Astrocyte (in vitro differentiated cells and primary cell): ENCODE measurements around the gene GFOD1. TPM values are rescaled to one million over a fixed set of nuclear protein-coding genes. Genes with fewer than 3 reads are reported as not detected.

ENCODE experiments used
- DNase-seq: peaks from one replicate; pipeline ENCODE4 v3.0.0-alpha.2; 2010; ENCODE audit warnings: low read depth
- FAIRE-seq: peaks from 2 replicates; lab custom pipeline; 2011; peaks lifted over from hg19 to GRCh38; lab: Jason Lieb, UNC
- H2AFZ ChIP-seq: 2 replicates; pipeline ENCODE4 v1.6.0; 2012; ENCODE audit warnings: low read depth, low read length, inconsistent platforms
- H3K27ac ChIP-seq: 2 replicates; pipeline ENCODE4 v1.5.1; 2011; ENCODE audit warnings: low read depth, low read length, inconsistent platforms
- H3K27me3 ChIP-seq: 2 replicates; pipeline ENCODE4 v1.6.0; 2011; ENCODE audit warnings: low read length, inconsistent platforms; ENCODE audit not compliant: insufficient read depth
- H3K36me3 ChIP-seq: 2 replicates; pipeline ENCODE4 v1.5.1; 2011; ENCODE audit warnings: low read length, inconsistent platforms; ENCODE audit not compliant: insufficient read depth
- H3K4me1 ChIP-seq: 2 replicates; pipeline ENCODE4 v1.5.1; 2011; ENCODE audit warnings: low read length, inconsistent platforms; ENCODE audit not compliant: insufficient read depth
- H3K4me2 ChIP-seq: 2 replicates; pipeline ENCODE4 v1.6.0; 2012; ENCODE audit warnings: low read length, inconsistent platforms
- H3K4me3 ChIP-seq: 2 replicates; pipeline ENCODE4 v1.5.1; 2011; ENCODE audit warnings: low read depth, mild to moderate bottlenecking, low read length, inconsistent platforms; ENCODE audit not compliant: insufficient read depth
- H3K79me2 ChIP-seq: 2 replicates; pipeline ENCODE4 v1.6.0; 2012; ENCODE audit warnings: mild to moderate bottlenecking, low read length, inconsistent platforms; ENCODE audit not compliant: insufficient read depth
- H3K9ac ChIP-seq: 2 replicates; pipeline ENCODE4 v1.6.0; 2012; ENCODE audit warnings: mild to moderate bottlenecking, low read length, inconsistent platforms
- H3K9me3 ChIP-seq: 2 replicates; pipeline ENCODE4 v1.5.1; 2012; ENCODE audit warnings: low read depth, mild to moderate bottlenecking, low read length, inconsistent platforms; ENCODE audit not compliant: insufficient read depth
- H4K20me1 ChIP-seq: 2 replicates; pipeline ENCODE4 v1.6.0; 2012; ENCODE audit warnings: low read length, inconsistent platforms; ENCODE audit not compliant: insufficient read depth
- H3K27ac Mint-ChIP-seq: one replicate; pipeline ENCODE4 v1.8.0; 2021; ENCODE audit warnings: mild to moderate bottlenecking, mixed read lengths; ENCODE audit not compliant: unreplicated experiment
- H3K27me3 Mint-ChIP-seq: one replicate; pipeline ENCODE4 v1.8.0; 2021; ENCODE audit warnings: low read depth, mixed read lengths; ENCODE audit not compliant: unreplicated experiment
- H3K36me3 Mint-ChIP-seq: one replicate; pipeline ENCODE4 v1.8.0; 2021; ENCODE audit warnings: low read depth, mixed read lengths; ENCODE audit not compliant: unreplicated experiment
- H3K4me1 Mint-ChIP-seq: one replicate; pipeline ENCODE4 v1.8.0; 2021; ENCODE audit warnings: low read depth, mixed read lengths; ENCODE audit not compliant: unreplicated experiment
- H3K4me3 Mint-ChIP-seq: one replicate; pipeline ENCODE4 v1.8.0; 2021; ENCODE audit warnings: mild to moderate bottlenecking, moderate library complexity, mixed read lengths; ENCODE audit not compliant: unreplicated experiment
- H3K9me3 Mint-ChIP-seq: one replicate; pipeline ENCODE4 v1.8.0; 2021; ENCODE audit warnings: mild to moderate bottlenecking, mixed read lengths; ENCODE audit not compliant: unreplicated experiment
- CTCF ChIP-seq: IDR thresholded peaks from 2 replicates; pipeline ENCODE4 v1.5.1; 2011; ENCODE audit warnings: low read depth, mild to moderate bottlenecking, inconsistent platforms, low read length, moderate library complexity; ENCODE audit not compliant: insufficient read depth
- EZH2 ChIP-seq: IDR thresholded peaks from 2 replicates; pipeline ENCODE4 v1.6.1; 2012; ENCODE audit warnings: mild to moderate bottlenecking, low read length, inconsistent platforms; ENCODE audit not compliant: insufficient read depth
- total RNA-seq: library from RNA; stranded (reverse); gene quantifications from 2 replicates; pipeline ENCODE4 v1.2.1, GENCODE V29; 2021

The GFOD1 gene
- total RNA-seq, 1 donor from 2014 or later: 10.8 TPM

GRCh38 chr6:13368731-13369115, 118.7 kb downstream of the GFOD1 start:
- no peak overlapping the region for H3K27ac ChIP-seq
- no peaks in the 10 kb centered on the region for H3K9me3 ChIP-seq
- no peaks in the 10 kb centered on the region for H3K36me3 ChIP-seq
- H3K27me3 ChIP-seq: no peaks in the 10 kb centered on the region
- H3K4me3 ChIP-seq: no peak overlapping the region
- no peaks in the 10 kb centered on the region for H3K27me3 Mint-ChIP-seq
- no peak overlapping the region for H3K27ac Mint-ChIP-seq
- H3K9ac ChIP-seq: no peak overlapping the region
- DNase-seq (no peak), FAIRE-seq (no peak)
- H4K20me1 ChIP-seq: no peaks in the 10 kb centered on the region
- H3K36me3 Mint-ChIP-seq: peaks cover 7% of the 10 kb centered on the region
- no peak overlapping the region for H2AFZ ChIP-seq
- H3K79me2 ChIP-seq: no peaks in the 10 kb centered on the region
- no peak overlapping the region for H3K4me2 ChIP-seq
- peaks cover 4% of the 10 kb centered on the region for H3K4me1 ChIP-seq
- no peaks in the 10 kb centered on the region for H3K9me3 Mint-ChIP-seq
- no peak overlapping the region for H3K4me3 Mint-ChIP-seq
- no peak for TF ChIP-seq CTCF
- peaks cover 21% of the 10 kb centered on the region for H3K4me1 Mint-ChIP-seq

- TF ChIP-seq EZH2 (no peak), CTCF (no peak)
- H3K27ac Mint-ChIP-seq: no peak overlapping the region
- FAIRE-seq: no peak
Observed at GRCh38 chr6:13368079-13368730, 119.2 kb downstream of the GFOD1 start.

GRCh38 chr6:13367396-13367795, 120.0 kb downstream of the GFOD1 start:
- no peak overlapping the region for H3K27ac Mint-ChIP-seq
- H3K36me3 Mint-ChIP-seq: peaks cover 5% of the 10 kb centered on the region
- no peaks in the 10 kb centered on the region for H3K9me3 ChIP-seq
- no peak overlapping the region for H3K9ac ChIP-seq
- TF ChIP-seq EZH2: no peak
- TF ChIP-seq CTCF: no peak
- H3K79me2 ChIP-seq: no peaks in the 10 kb centered on the region
- no peak overlapping the region for H2AFZ ChIP-seq
- FAIRE-seq (no peak), DNase-seq (no peak)
- no peak overlapping the region for H3K4me3 Mint-ChIP-seq
- H3K4me1 ChIP-seq: peaks cover 6% of the 10 kb centered on the region
- no peaks in the 10 kb centered on the region for H3K27me3 ChIP-seq
- H3K4me2 ChIP-seq: no peak overlapping the region
- H3K27me3 Mint-ChIP-seq: no peaks in the 10 kb centered on the region
- H3K4me3 ChIP-seq: no peak overlapping the region
- H3K9me3 Mint-ChIP-seq: no peaks in the 10 kb centered on the region
- H3K27ac ChIP-seq: no peak overlapping the region
- no peaks in the 10 kb centered on the region for H4K20me1 ChIP-seq
- peaks cover 14% of the 10 kb centered on the region for H3K4me1 Mint-ChIP-seq
- no peaks in the 10 kb centered on the region for H3K36me3 ChIP-seq

More at GRCh38 chr6:13368079-13368730, 119.2 kb downstream of the GFOD1 start:
- Histone ChIP-seq H3K9me3 (no peaks in the 10 kb centered on the region), H3K4me1 (peaks cover 4% of the 10 kb centered on the region), H3K79me2 (no peaks in the 10 kb centered on the region), H3K4me3 (no peak overlapping the region), H2AFZ (no peak overlapping the region), H3K4me2 (no peak overlapping the region), H3K36me3 (no peaks in the 10 kb centered on the region), H3K27ac (no peak overlapping the region), H3K27me3 (no peaks in the 10 kb centered on the region), H3K9ac (no peak overlapping the region), H4K20me1 (no peaks in the 10 kb centered on the region)
- no peaks in the 10 kb centered on the region for H3K9me3 Mint-ChIP-seq
- H3K36me3 Mint-ChIP-seq: peaks cover 7% of the 10 kb centered on the region
- no peak overlapping the region for H3K4me3 Mint-ChIP-seq
- no peaks in the 10 kb centered on the region for H3K27me3 Mint-ChIP-seq
- no peak for DNase-seq
- H3K4me1 Mint-ChIP-seq: peaks cover 16% of the 10 kb centered on the region
